Fibroblast of mammary gland (primary cell): Measurements from ENCODE around the gene TRAPPC6A.
A peak's percentile ranks its signal among the peaks of the same experiment; 100 is the strongest.

Experiments
- DNase-seq: peaks from one replicate; pipeline ENCODE4 v3.0.0-alpha.2; 2010; ENCODE audit warnings: low read depth
- H3K4me3 ChIP-seq: 2 replicates; pipeline ENCODE4 v1.5.1; 2011; ENCODE audit warnings: low read depth, mild to moderate bottlenecking, low read length, moderate library complexity; ENCODE audit not compliant: control insufficient read depth
- CTCF ChIP-seq: conservative IDR thresholded peaks from 2 replicates; pipeline ENCODE4 v1.5.1; 2011; ENCODE audit warnings: low read depth, low read length, inconsistent platforms; ENCODE audit not compliant: control insufficient read depth, insufficient read depth

Gene TRAPPC6A, protein sequence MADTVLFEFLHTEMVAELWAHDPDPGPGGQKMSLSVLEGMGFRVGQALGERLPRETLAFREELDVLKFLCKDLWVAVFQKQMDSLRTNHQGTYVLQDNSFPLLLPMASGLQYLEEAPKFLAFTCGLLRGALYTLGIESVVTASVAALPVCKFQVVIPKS

GRCh38 chr19:45177817-45178261 is at the start of gene TRAPPC6A:
TSS of gene TRAPPC6A (minus strand) at chr19:45178237. CDS start at chr19:45178218, 19 bp downstream.
- peak; percentile 83 for DNase-seq

GRCh38 chr19:45224645-45225044 is 46.6 kb upstream of the TRAPPC6A start:
- TF ChIP-seq CTCF, result no peak
- no peak overlapping the region for H3K4me3 ChIP-seq
- no peak for DNase-seq

More at GRCh38 chr19:45177817-45178261, at the start of gene TRAPPC6A:
- TF ChIP-seq CTCF, result no peak
- peak within 1 kb of the TSS; percentile 96 for H3K4me3 ChIP-seq

DNA sequence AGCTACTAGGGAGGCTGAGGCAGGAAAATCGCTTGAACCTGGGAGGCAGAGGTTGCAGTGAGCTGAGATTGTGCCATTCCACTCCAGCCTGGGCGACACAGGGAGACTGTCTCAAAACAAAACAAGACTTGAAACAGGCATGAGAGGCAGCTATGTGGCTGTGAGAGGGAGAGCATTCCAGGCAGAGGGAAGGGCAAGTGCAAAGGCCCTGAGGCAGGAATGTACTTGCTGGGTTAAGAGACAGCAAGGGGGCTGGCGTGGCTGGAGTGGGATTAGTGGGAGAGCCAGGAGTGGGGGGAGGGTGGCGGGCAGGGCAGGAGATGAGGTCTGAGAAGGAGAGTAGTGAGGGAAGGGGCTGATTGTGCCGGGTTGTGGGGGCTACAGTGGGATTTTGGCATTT is 45.8 kb upstream of the TRAPPC6A start:
- TF ChIP-seq CTCF, result no peak
- no peak for DNase-seq
- H3K4me3 ChIP-seq, result no peak overlapping the region

DNA sequence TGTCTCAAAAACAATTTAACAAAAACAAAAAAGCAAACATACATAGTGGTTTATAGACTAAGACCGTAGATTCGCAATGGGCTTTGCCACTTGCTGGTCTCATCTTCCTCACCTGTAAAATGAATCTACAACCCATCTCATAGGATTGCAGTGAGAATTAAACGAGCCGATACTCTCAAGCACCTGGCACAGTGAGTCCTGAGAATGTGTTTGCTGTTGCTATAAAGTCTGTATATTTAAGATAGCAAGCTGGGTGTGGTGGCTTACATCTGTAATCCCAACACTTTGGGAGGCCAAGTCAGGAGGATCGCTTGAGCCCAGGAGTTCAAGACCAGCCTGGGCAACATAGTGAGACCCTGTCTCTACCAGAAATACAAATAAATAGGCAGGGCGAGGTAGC is 44.7 kb upstream of the TRAPPC6A start:
- H3K4me3 ChIP-seq, result no peak overlapping the region
- DNase-seq, result no peak
- TF ChIP-seq CTCF, result no peak

DNA sequence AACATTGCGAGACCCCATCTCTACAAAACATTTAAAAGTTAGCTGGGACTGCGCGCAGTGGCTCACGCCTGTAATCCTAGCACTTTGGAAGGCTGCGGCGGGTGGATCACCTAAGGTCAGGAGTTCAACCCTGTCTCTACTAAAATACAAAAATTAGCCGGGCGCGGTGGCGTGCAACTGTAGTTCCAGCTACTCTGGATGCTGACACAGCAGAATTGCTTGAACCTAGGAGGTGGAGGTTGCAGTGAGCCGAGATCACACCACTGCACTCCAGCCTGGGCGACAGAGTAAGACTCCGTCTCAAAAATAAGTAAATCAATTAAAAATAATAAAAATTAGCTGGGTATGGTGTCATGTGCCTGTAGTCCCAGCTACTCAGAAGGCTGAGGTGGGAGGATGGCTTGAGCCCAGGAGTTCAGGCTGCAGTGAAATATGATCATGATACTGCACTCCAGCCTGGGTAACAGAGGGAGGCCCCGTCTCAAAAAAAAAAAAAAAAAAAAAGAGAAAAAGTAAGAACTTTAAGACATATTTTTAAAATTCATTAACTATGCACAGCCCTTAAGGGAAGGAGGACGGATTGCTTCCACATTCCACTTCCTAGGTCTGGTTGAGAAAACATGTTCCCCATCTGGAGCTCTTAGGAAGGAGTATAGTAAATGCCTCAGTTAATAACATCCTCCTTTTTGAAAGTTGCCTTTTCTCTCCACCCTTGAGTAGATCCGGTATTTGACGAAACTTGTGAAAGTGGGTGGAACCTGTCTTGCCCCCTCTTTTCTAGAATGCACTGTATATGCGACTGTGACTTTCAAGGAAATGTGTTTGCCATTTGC is 41.1 kb upstream of the TRAPPC6A start:
- no peak overlapping the region for H3K4me3 ChIP-seq
- TF ChIP-seq CTCF, result no peak
- no peak for DNase-seq

DNA sequence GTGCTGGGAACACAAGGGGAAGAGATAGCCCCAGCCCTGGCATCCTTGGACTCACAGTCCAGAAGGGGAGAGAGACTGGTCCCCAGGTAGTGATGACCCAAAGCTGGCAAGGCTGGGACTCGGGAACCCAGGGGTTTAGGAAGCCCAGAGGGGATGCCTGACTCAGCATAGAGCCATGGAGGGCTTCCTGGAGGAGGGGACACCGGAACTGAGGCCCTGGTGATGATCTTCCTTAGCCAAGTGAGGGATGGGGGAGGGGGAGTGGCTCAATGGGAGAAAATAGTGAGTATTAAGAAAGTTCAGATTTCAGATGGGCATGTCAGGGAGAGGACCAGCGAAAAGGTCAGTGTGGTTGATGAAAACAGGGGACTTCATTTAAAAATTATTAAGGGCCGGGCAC is 40.4 kb upstream of the TRAPPC6A start:
- H3K4me3 ChIP-seq, result no peak overlapping the region
- no peak for DNase-seq
- TF ChIP-seq CTCF, result no peak

DNA sequence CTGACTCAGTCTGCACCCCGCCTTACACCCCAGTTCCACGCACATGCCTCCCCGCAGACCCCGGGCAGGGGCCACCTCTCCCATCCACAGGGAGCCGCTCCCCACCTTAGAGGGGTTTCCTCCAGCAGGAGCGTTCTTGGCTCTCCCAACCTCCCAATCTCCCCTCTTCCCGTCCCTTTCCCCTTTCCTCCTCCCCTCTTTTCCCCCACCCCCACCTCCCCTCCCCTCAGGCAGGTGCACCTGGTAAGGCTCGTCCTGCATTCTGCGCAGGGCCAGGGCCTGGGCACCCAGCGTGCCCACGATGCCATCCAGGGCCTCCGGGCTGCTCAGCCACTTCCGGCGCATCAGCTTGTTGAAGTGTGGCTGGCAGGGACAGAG is 39.9 kb upstream of the TRAPPC6A start:
- no peak overlapping the region for H3K4me3 ChIP-seq
- no peak for DNase-seq
- TF ChIP-seq CTCF, result no peak
